Fibroblast of lung (primary cell): ENCODE measurements around the gene TMEM255B. TPM values are rescaled to one million over a fixed set of nuclear protein-coding genes. Genes with fewer than 3 reads are reported as not detected.
A peak's percentile ranks its signal among the peaks of the same experiment; 100 is the strongest.

Experiments used
- DNase-seq, 2 donors: peaks; one replicate each; pipeline versions ENCODE4 v3.0.0 to v3.0.0-alpha.2; 2010; ENCODE audit warnings: low read depth in 2 of 2
- H2AFZ ChIP-seq: 2 replicates; pipeline ENCODE4 v1.5.1; 2012; ENCODE audit warnings: low read length, control low read depth, inconsistent platforms
- H3K27ac ChIP-seq: 2 replicates; pipeline ENCODE4 v1.5.1; 2011; ENCODE audit warnings: low read length, control low read depth; ENCODE audit not compliant: insufficient read depth
- H3K27me3 ChIP-seq: 2 replicates; pipeline ENCODE4 v1.5.1; 2011; ENCODE audit warnings: mild to moderate bottlenecking, low read length; ENCODE audit not compliant: control insufficient read depth, insufficient read depth
- H3K36me3 ChIP-seq: 2 replicates; pipeline ENCODE4 v1.5.1; 2011; ENCODE audit warnings: low read length; ENCODE audit not compliant: control insufficient read depth, insufficient read depth
- H3K4me1 ChIP-seq: 2 replicates; pipeline ENCODE4 v1.5.1; 2011; ENCODE audit warnings: low read length; ENCODE audit not compliant: control insufficient read depth, insufficient read depth; ENCODE audit errors: extremely low read depth
- H3K4me2 ChIP-seq: 2 replicates; pipeline ENCODE4 v1.5.1; 2011; ENCODE audit warnings: low read length, control low read depth; ENCODE audit not compliant: insufficient read depth; ENCODE audit errors: extremely low read depth
- H3K4me3 ChIP-seq, 4 experiments: fragments of 200-600 bp in 1 of 4; sonication (generic) in 1 of 4; replicated peaks in 1 of 4; 2 replicates each; pipeline ENCODE4 v1.5.1; 2011 to 2016; ENCODE audit warnings: low read length in 4 of 4, low read depth in 3 of 4, mild to moderate bottlenecking in 3 of 4, control low read depth in 2 of 4, inconsistent platforms in 1 of 4, mixed read lengths in 1 of 4; ENCODE audit not compliant: insufficient read depth in 1 of 4; ENCODE audit errors: control extremely low read depth in 1 of 4
- H3K79me2 ChIP-seq: 2 replicates; pipeline ENCODE4 v1.5.1; 2012; ENCODE audit warnings: mild to moderate bottlenecking, low read length, inconsistent platforms; ENCODE audit not compliant: control insufficient read depth, insufficient read depth
- H3K9ac ChIP-seq: 2 replicates; pipeline ENCODE4 v1.5.1; 2011; ENCODE audit warnings: mild to moderate bottlenecking, low read length, control low read depth; ENCODE audit not compliant: insufficient read depth
- H3K9me3 ChIP-seq: 2 replicates; pipeline ENCODE4 v1.5.1; 2012; ENCODE audit warnings: low read depth, low read length; ENCODE audit not compliant: control insufficient read depth, insufficient read depth
- H4K20me1 ChIP-seq: 2 replicates; pipeline ENCODE4 v1.5.1; 2011; ENCODE audit warnings: low read length; ENCODE audit not compliant: control insufficient read depth, insufficient read depth; ENCODE audit errors: extremely low read depth
- EZH2 ChIP-seq: IDR thresholded peaks from 2 replicates; pipeline ENCODE4 v1.5.1; 2012; ENCODE audit warnings: low read length, control low read depth, mild to moderate bottlenecking; ENCODE audit errors: missing control alignments
- polyA plus RNA-seq, 2 donors: library from polyadenylated mRNA; depleted of rRNA in 1 of 2; stranded (reverse) in 1 of 2; unstranded in 1 of 2; fragments of >200 nt; gene quantifications; 2 replicates each; pipeline ENCODE4 v1.2.1, GENCODE V29; 2011 to 2012; ENCODE audit warnings: missing spikeins in 1 of 2
- total RNA-seq: library from RNA; depleted of rRNA; stranded (reverse); fragments of >200 nt; gene quantifications from 2 replicates; pipeline ENCODE4 v1.2.1, GENCODE V29; 2014
- TF ChIP-seq, protein P1 (sequence below), 2 donors: IDR thresholded peaks in 1 of 2; conservative IDR thresholded peaks in 1 of 2; 1 replicate in 1 of 2; 2 replicates in 1 of 2; pipeline ENCODE4 v1.5.1; 2011 to 2012; ENCODE audit warnings: low read length in 2 of 2, control low read depth in 1 of 2, inconsistent platforms in 1 of 2, low read depth in 1 of 2, mild to moderate bottlenecking in 1 of 2

The TMEM255B gene
- total and polyA plus RNA-seq, 2 donors (not counting 1 experiment from before 2014, with no cell fraction given) = 2.4 to 10.4 TPM

DNA sequence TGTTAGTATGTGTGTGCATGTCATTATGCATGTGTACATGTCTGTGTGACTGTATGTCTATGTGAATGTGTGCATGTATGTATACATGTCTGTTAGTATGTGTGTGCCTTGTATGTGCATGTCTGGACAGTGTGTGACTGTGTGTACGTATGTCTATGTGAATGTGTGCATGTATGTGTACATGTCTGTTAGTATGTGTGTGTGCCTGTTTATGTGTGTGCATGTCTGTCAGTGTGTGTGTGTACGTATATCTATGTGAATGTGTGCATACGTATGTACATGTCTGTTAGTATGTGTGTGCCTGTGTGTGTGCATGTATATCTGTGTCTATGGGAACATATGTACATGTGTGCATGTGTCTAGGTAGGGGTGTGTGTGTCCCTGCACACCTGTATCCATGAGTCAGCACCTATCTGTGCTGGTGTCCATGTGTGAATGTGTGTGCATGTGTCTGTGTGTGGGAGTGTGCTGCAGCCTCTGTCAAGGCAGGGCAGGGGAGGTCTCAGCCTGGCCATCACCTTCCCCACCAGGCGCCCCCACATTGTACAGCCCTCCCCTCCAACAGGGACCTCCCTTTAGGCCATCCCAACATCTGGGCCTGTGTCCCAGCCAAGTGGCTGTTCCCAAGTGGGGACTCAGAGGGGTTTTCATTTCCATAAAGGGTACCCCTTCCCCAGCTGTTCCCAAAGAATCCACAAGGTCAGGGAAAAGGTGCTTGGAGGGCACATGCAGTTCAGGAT is 100.5 kb downstream of the TMEM255B start:
- Histone ChIP-seq H3K79me2 (peaks cover 96% of the 10 kb centered on the region), H3K4me3 (no peak overlapping the region), H3K4me2 (peak overlapping the region; percentile 20)

GRCh38 chr13:113860051-113860664 is 101.1 kb downstream of the TMEM255B start:
- Histone ChIP-seq H3K36me3 (peaks cover 16% of the 10 kb centered on the region), H4K20me1 (no peaks in the 10 kb centered on the region), H3K4me3 (no peak overlapping the region), H3K9me3 (no peaks in the 10 kb centered on the region), H3K4me2 (peak overlapping the region; percentile 20), H3K79me2 (peaks cover 92% of the 10 kb centered on the region), H3K27me3 (no peaks in the 10 kb centered on the region), H2AFZ (no peak overlapping the region), H3K4me1 (peaks cover 20% of the 10 kb centered on the region), H3K9ac (no peak overlapping the region), H3K27ac (no peak overlapping the region)
- no peak for DNase-seq
- TF ChIP-seq, protein P1, sequence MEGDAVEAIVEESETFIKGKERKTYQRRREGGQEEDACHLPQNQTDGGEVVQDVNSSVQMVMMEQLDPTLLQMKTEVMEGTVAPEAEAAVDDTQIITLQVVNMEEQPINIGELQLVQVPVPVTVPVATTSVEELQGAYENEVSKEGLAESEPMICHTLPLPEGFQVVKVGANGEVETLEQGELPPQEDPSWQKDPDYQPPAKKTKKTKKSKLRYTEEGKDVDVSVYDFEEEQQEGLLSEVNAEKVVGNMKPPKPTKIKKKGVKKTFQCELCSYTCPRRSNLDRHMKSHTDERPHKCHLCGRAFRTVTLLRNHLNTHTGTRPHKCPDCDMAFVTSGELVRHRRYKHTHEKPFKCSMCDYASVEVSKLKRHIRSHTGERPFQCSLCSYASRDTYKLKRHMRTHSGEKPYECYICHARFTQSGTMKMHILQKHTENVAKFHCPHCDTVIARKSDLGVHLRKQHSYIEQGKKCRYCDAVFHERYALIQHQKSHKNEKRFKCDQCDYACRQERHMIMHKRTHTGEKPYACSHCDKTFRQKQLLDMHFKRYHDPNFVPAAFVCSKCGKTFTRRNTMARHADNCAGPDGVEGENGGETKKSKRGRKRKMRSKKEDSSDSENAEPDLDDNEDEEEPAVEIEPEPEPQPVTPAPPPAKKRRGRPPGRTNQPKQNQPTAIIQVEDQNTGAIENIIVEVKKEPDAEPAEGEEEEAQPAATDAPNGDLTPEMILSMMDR (conservative IDR thresholded peaks at IDR 0.05 in 1 of 2, IDR thresholded peaks at IDR 0.05 in 1 of 2; ENCODE audit: low read depth in 1 of 2, low read length in 2 of 2) = no peak
- TF ChIP-seq EZH2 = no peak

More for the DNA sequence above, 100.5 kb downstream of the TMEM255B start:
- H3K27me3 ChIP-seq = no peaks in the 10 kb centered on the region
- no peak for TF ChIP-seq EZH2
- TF ChIP-seq, protein P1 (conservative IDR thresholded peaks at IDR 0.05 in 1 of 2, IDR thresholded peaks at IDR 0.05 in 1 of 2; ENCODE audit: low read depth in 1 of 2, low read length in 2 of 2) = no peak
- H3K9ac ChIP-seq = no peak overlapping the region
- H2AFZ ChIP-seq = no peak overlapping the region
- DNase-seq = no peak
- no peak overlapping the region for H3K27ac ChIP-seq
- H3K36me3 ChIP-seq = peaks cover 18% of the 10 kb centered on the region
- H3K9me3 ChIP-seq = no peaks in the 10 kb centered on the region
- H3K4me1 ChIP-seq = peaks cover 26% of the 10 kb centered on the region
- no peaks in the 10 kb centered on the region for H4K20me1 ChIP-seq

- peaks cover 14% of the 10 kb centered on the region for H3K36me3 ChIP-seq
- TF ChIP-seq EZH2 = no peak
- TF ChIP-seq, protein P1 (conservative IDR thresholded peaks at IDR 0.05 in 1 of 2, IDR thresholded peaks at IDR 0.05 in 1 of 2; ENCODE audit: low read depth in 1 of 2, low read length in 2 of 2) = no peak
- no peak overlapping the region for H3K27ac ChIP-seq
- peaks cover 13% of the 10 kb centered on the region for H3K4me1 ChIP-seq
- H3K4me2 ChIP-seq = peak overlapping the region; percentile 26
- no peak overlapping the region for H3K4me3 ChIP-seq
- no peaks in the 10 kb centered on the region for H3K27me3 ChIP-seq
- H4K20me1 ChIP-seq = no peaks in the 10 kb centered on the region
- no peak overlapping the region for H3K9ac ChIP-seq
- no peak overlapping the region for H2AFZ ChIP-seq
- H3K9me3 ChIP-seq = no peaks in the 10 kb centered on the region
- DNase-seq = peak in 1 of 2 donors; percentile 51
- peaks cover 85% of the 10 kb centered on the region for H3K79me2 ChIP-seq
Observed at GRCh38 chr13:113860665-113861432, 101.8 kb downstream of the TMEM255B start.
